GM12865 (cell line): Measurements from ENCODE around the gene ARAP3.

ENCODE experiments used
- DNase-seq: peaks from one replicate; pipeline ENCODE4 v3.0.0; 2010; ENCODE audit warnings: low read depth
- H3K4me3 ChIP-seq: 2 replicates; pipeline ENCODE4 v1.5.1; 2011; ENCODE audit warnings: mild to moderate bottlenecking, low read depth, low read length, control low read depth
- TF ChIP-seq, protein P1 (sequence below): IDR thresholded peaks from 2 replicates; pipeline ENCODE4 v1.5.1; 2011; ENCODE audit warnings: low read length, control low read depth, low read depth, inconsistent platforms; ENCODE audit not compliant: insufficient read depth; ENCODE audit errors: missing control alignments

Gene ARAP3

DNA sequence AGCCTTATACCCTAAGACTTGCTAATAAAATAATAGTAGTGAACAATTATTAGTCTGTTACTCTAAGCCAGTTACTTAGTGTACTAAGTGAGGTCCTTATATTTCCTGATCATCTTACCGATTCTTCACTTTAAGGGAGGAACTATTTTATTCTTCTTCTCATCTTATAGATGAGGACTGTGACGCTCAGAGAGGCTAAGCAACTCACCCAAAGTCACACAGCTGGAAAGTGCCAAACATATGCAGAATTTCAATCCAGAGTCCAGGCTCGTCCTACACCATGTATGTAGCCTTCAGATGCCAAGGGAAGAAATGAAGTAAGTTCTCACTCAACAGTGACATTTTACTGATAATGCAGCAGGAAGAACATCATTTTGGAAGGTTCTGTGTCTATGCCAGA is 34.4 kb upstream of the ARAP3 start:
- TF ChIP-seq, protein P1, sequence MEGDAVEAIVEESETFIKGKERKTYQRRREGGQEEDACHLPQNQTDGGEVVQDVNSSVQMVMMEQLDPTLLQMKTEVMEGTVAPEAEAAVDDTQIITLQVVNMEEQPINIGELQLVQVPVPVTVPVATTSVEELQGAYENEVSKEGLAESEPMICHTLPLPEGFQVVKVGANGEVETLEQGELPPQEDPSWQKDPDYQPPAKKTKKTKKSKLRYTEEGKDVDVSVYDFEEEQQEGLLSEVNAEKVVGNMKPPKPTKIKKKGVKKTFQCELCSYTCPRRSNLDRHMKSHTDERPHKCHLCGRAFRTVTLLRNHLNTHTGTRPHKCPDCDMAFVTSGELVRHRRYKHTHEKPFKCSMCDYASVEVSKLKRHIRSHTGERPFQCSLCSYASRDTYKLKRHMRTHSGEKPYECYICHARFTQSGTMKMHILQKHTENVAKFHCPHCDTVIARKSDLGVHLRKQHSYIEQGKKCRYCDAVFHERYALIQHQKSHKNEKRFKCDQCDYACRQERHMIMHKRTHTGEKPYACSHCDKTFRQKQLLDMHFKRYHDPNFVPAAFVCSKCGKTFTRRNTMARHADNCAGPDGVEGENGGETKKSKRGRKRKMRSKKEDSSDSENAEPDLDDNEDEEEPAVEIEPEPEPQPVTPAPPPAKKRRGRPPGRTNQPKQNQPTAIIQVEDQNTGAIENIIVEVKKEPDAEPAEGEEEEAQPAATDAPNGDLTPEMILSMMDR, result no peak
- no peak for DNase-seq
- H3K4me3 ChIP-seq, result no peak overlapping the region

DNA sequence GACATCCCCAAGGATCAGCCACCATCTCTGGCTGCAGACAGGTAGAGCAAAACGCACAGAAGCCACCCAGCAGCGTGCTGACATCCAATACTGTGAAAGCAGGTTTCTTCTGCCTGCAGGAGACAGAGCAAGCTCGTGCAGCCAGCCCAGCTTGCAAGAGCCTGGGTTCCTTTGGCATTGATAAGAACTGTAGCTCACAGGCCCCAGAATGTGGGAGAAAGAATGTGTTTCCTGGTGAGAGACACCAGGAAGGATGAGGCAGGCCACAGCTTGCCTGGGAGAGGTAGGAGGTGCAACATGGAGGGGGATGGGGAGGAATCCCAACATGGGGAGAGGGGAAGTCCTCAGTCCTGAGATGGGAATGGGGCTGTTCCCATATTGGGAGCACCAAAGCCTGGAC is 34.0 kb upstream of the ARAP3 start:
- TF ChIP-seq, protein P1, result no peak
- DNase-seq, result no peak
- H3K4me3 ChIP-seq, result no peak overlapping the region

DNA sequence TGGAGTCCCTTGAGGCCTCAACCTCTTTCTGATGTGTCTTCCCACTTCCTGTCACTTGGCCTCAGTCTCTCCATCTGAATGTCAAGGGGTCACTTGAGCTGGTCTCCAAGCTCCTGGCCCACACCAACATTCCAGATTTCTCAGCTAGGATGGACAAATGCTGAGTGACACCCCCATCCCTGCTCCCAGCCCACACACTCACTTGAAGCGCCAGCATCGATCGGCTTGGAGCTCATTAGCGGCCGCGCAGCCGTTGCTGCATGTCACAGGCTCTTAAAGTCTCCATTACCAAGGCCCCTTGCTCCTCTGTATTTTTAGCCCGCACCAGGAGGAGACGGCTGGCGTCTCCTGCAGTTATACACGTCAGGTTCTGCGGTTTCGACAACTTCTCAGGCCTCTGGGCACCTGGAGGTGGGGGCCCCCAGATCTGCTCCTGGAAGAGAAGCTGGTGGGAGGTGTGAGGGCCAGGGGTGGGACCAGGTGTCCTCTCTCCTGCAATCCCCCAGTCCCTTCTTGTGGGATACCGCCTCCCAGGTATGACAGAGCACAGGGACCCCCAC is 33.4 kb upstream of the ARAP3 start:
- TF ChIP-seq, protein P1, result no peak
- DNase-seq, result no peak
- no peak overlapping the region for H3K4me3 ChIP-seq

DNA sequence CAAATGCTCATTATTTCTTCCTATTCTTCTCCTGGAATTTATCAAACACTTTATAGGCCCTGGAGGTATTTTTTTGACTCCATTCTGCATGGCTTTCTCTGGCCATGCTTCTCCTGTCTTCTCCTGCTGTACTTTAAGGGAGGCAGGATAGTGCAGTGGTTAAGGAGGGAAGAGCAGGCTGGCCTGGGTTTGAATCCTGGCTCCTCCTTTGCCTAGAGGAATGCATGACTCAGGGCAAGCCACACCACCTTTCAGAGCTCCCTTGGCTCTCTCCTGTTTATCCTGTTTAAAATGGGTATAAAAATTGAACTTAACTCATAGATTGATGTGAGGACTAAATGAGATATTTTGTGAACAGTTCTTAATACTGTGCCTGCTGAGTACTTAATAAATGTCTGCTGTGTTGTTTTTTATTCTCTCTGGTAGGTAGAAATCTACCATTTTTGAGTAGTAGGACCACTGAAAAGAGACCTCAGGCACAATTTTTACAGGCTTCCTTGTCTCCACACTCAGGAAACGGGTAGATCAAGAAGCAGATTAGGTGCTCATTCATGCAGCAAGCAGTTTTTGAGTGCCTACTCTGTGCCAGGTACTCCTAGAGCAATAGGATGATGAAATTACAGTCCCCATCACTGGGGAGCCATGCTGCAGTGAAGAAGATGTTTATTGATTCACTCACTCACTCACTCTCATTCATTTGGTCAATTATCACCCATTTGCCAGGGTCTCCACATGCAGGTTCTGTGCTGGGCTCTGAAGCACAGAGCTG is 32.7 kb upstream of the ARAP3 start:
- DNase-seq, result no peak
- TF ChIP-seq, protein P1, result no peak
- no peak overlapping the region for H3K4me3 ChIP-seq

DNA sequence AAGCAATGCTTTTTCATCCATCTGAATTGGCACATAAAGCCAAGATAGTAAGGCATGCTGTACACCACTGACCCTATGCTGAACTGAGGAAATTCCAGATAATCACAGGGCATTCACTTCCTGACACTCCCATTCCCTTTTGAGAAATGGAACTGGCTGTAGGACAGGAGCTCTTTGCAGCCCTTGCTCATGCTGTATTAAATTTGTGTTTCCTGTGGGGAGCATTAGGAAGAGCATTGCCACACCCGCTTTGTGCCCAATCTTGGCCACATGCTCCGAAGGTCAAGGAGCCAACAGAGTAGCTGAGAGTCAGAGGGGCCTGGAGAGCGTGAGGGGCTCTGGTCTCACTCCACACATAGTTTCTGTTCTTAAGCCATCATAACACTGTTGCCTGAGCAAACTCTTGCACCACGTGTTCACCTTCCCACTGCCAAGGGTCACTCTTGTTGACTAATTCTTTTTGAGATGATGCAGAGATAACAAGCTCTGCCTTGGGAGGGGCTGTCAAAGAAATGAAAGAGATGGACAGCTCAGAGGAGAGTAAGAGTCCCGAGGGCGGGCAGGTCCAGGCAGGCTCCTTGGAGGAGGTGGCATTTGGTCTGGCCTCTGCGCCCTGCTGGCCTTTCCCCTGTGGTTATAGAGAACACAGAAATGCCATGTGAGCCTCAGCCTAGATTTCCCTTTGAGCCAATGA is 31.7 kb upstream of the ARAP3 start:
- TF ChIP-seq, protein P1, result no peak
- no peak for DNase-seq
- H3K4me3 ChIP-seq, result no peak overlapping the region

DNA sequence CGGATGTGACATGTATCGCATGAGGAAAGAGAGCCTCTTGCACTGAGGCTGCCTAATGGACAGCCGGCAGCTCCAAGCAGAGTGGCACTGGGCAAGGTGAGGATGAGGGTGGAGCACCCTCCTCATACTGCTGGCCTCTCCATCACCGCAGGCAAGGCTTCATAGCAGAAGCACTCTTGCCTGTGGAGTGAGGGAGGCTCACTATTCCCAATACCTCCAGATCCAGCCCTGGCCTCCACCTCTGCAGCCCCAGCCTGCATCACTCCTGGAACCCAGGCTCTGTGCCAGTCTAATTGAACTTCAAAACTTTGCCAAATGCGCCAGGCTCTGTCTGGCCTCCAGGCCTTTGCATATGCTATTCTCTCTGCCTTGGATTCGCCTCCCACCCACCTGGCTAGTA is 29.7 kb upstream of the ARAP3 start:
- TF ChIP-seq, protein P1, result no peak
- no peak for DNase-seq
- H3K4me3 ChIP-seq, result no peak overlapping the region
